ENCODE results near the gene KCNT1.

Gene KCNT1

GRCh38 chr9:135816651-135816970 is 114.6 kb downstream of the KCNT1 start:
- no peak overlapping the region for H4K8ac ChIP-seq (ENCODE audit: low read depth, low read length)
- H3K4me3 ChIP-seq (ENCODE audit: low read length in 2 of 2): no peak overlapping the region
- no peak overlapping the region for H3K27ac ChIP-seq (replicated peaks; ENCODE audit: low read length)
- H3K4me2 ChIP-seq (ENCODE audit: insufficient read depth, low read length, poor library complexity, severe bottlenecking): no peak overlapping the region
- no peak overlapping the region for H3K23ac ChIP-seq (ENCODE audit: low read depth, low read length, poor library complexity)
- H3K36me3 ChIP-seq (replicated peaks in 1 of 2; ENCODE audit: control insufficient read depth in 2 of 2, insufficient read depth in 2 of 2, low read length in 2 of 2): peaks cover 82 to 99% of the 10 kb centered on the region in 2 donors
- WGBS, 2 donors (ENCODE audit: extremely low coverage in 2 of 2, insufficient read length in 2 of 2, insufficient replicate concordance in 1 of 2): no CpG with 5 or more reads among the region's 12 CpGs
- H2AK5ac ChIP-seq (ENCODE audit: low read depth, low read length): no peak overlapping the region
- DNase-seq (ENCODE audit: low spot score): no peak
- no peak overlapping the region for H2AFZ ChIP-seq (ENCODE audit: low read length)
- H3K79me1 ChIP-seq (ENCODE audit: low read depth, low read length): peaks cover 4% of the 10 kb centered on the region
- H2BK15ac ChIP-seq (ENCODE audit: low read length): no peak overlapping the region
- H2BK12ac ChIP-seq (ENCODE audit: low read length): no peak overlapping the region
- no peaks in the 10 kb centered on the region for H3K4me1 ChIP-seq (ENCODE audit: control insufficient read depth in 2 of 2, insufficient read depth in 1 of 2, low read depth in 1 of 2, low read length in 2 of 2)
- H3K14ac ChIP-seq (ENCODE audit: low read length): no peak overlapping the region
- no peak overlapping the region for H3K9ac ChIP-seq (ENCODE audit: low read depth, low read length, poor library complexity)
- no peak overlapping the region for H3K18ac ChIP-seq (ENCODE audit: low read length)
- H2BK120ac ChIP-seq (ENCODE audit: low read depth, low read length): no peak overlapping the region
- H3K27me3 ChIP-seq (ENCODE audit: control insufficient read depth in 3 of 3, insufficient read depth in 3 of 3, low read depth in 1 of 3, low read length in 3 of 3): no peaks in the 10 kb centered on the region
- H3K9me3 ChIP-seq (replicated peaks in 1 of 2; ENCODE audit: control insufficient read depth in 2 of 2, insufficient read depth in 1 of 2, low read depth in 1 of 2, low read length in 2 of 2): peaks cover 0 to under 1% of the 10 kb centered on the region in 2 donors
- no peak overlapping the region for H2BK5ac ChIP-seq (ENCODE audit: low read length)
- H4K91ac ChIP-seq (ENCODE audit: low read depth, low read length, poor library complexity): no peak overlapping the region
- no peak overlapping the region for H3K4ac ChIP-seq (ENCODE audit: low read length)

- no peak overlapping the region for H2AK5ac ChIP-seq (ENCODE audit: low read depth, low read length)
- no peaks in the 10 kb centered on the region for H3K4me1 ChIP-seq (ENCODE audit: control insufficient read depth in 2 of 2, insufficient read depth in 1 of 2, low read depth in 1 of 2, low read length in 2 of 2)
- H4K8ac ChIP-seq (ENCODE audit: low read depth, low read length): no peak overlapping the region
- no peak for DNase-seq (ENCODE audit: low spot score)
- H2BK120ac ChIP-seq (ENCODE audit: low read depth, low read length): no peak overlapping the region
- H3K23ac ChIP-seq (ENCODE audit: low read depth, low read length, poor library complexity): peak overlapping the region; percentile 20
- H3K36me3 ChIP-seq (replicated peaks in 1 of 2; ENCODE audit: control insufficient read depth in 2 of 2, insufficient read depth in 2 of 2, low read length in 2 of 2): peaks cover 86 to 99% of the 10 kb centered on the region in 2 donors
- no peak overlapping the region for H2BK15ac ChIP-seq (ENCODE audit: low read length)
- peak overlapping the region; percentile 43 for H2BK5ac ChIP-seq (ENCODE audit: low read length)
- no CpG with 5 or more reads among the region's 66 CpGs for WGBS, 2 donors (ENCODE audit: extremely low coverage in 2 of 2, insufficient read length in 2 of 2, insufficient replicate concordance in 1 of 2)
- H3K27ac ChIP-seq (replicated peaks; ENCODE audit: low read length): no peak overlapping the region
- H3K4me3 ChIP-seq (ENCODE audit: low read length in 2 of 2): no peak overlapping the region
- H3K79me1 ChIP-seq (ENCODE audit: low read depth, low read length): peaks cover 4% of the 10 kb centered on the region
- peak overlapping the region; percentile 22 for H3K18ac ChIP-seq (ENCODE audit: low read length)
- no peaks in the 10 kb centered on the region for H3K27me3 ChIP-seq (ENCODE audit: control insufficient read depth in 3 of 3, insufficient read depth in 3 of 3, low read depth in 1 of 3, low read length in 3 of 3)
- H3K4ac ChIP-seq (ENCODE audit: low read length): no peak overlapping the region
- H3K4me2 ChIP-seq (ENCODE audit: insufficient read depth, low read length, poor library complexity, severe bottlenecking): no peak overlapping the region
- no peak overlapping the region for H2AFZ ChIP-seq (ENCODE audit: low read length)
- no peaks in the 10 kb centered on the region for H3K9me3 ChIP-seq (replicated peaks in 1 of 2; ENCODE audit: control insufficient read depth in 2 of 2, insufficient read depth in 1 of 2, low read depth in 1 of 2, low read length in 2 of 2)
- no peak overlapping the region for H3K9ac ChIP-seq (ENCODE audit: low read depth, low read length, poor library complexity)
- no peak overlapping the region for H3K14ac ChIP-seq (ENCODE audit: low read length)
- no peak overlapping the region for H4K91ac ChIP-seq (ENCODE audit: low read depth, low read length, poor library complexity)
- H2BK12ac ChIP-seq (ENCODE audit: low read length): no peak overlapping the region
Measured at GRCh38 chr9:135817951-135818717, 116.1 kb downstream of the KCNT1 start.

- Histone ChIP-seq H3K4ac (ENCODE audit: low read length) (no peak overlapping the region), H2BK120ac (ENCODE audit: low read depth, low read length) (no peak overlapping the region), H4K91ac (ENCODE audit: low read depth, low read length, poor library complexity) (no peak overlapping the region), H3K4me1 (ENCODE audit: control insufficient read depth in 2 of 2, insufficient read depth in 1 of 2, low read depth in 1 of 2, low read length in 2 of 2) (no peaks in the 10 kb centered on the region), H3K27ac (replicated peaks; ENCODE audit: low read length) (no peak overlapping the region), H3K14ac (ENCODE audit: low read length) (no peak overlapping the region), H3K4me2 (ENCODE audit: insufficient read depth, low read length, poor library complexity, severe bottlenecking) (no peak overlapping the region), H2BK5ac (ENCODE audit: low read length) (peak overlapping the region; percentile 43), H2AK5ac (ENCODE audit: low read depth, low read length) (no peak overlapping the region), H3K27me3 (ENCODE audit: control insufficient read depth in 3 of 3, insufficient read depth in 3 of 3, low read depth in 1 of 3, low read length in 3 of 3) (no peaks in the 10 kb centered on the region), H3K4me3 (ENCODE audit: low read length in 2 of 2) (no peak overlapping the region), H2AFZ (ENCODE audit: low read length) (no peak overlapping the region), H3K9me3 (replicated peaks in 1 of 2; ENCODE audit: control insufficient read depth in 2 of 2, insufficient read depth in 1 of 2, low read depth in 1 of 2, low read length in 2 of 2) (no peaks in the 10 kb centered on the region), H3K79me1 (ENCODE audit: low read depth, low read length) (peaks cover 4% of the 10 kb centered on the region), H2BK15ac (ENCODE audit: low read length) (no peak overlapping the region), H3K36me3 (replicated peaks in 1 of 2; ENCODE audit: control insufficient read depth in 2 of 2, insufficient read depth in 2 of 2, low read length in 2 of 2) (peaks cover 85 to 99% of the 10 kb centered on the region in 2 donors), H2BK12ac (ENCODE audit: low read length) (no peak overlapping the region), H3K9ac (ENCODE audit: low read depth, low read length, poor library complexity) (no peak overlapping the region), H3K18ac (ENCODE audit: low read length) (peak overlapping the region; percentile 22), H4K8ac (ENCODE audit: low read depth, low read length) (no peak overlapping the region), H3K23ac (ENCODE audit: low read depth, low read length, poor library complexity) (peak overlapping the region; percentile 20)
- WGBS, 2 donors (ENCODE audit: extremely low coverage in 2 of 2, insufficient read length in 2 of 2, insufficient replicate concordance in 1 of 2): no CpG with 5 or more reads among the region's 43 CpGs
- DNase-seq (ENCODE audit: low spot score): no peak
Measured at GRCh38 chr9:135818718-135819475, 116.9 kb downstream of the KCNT1 start.

- H3K14ac ChIP-seq (ENCODE audit: low read length): no peak overlapping the region
- H3K23ac ChIP-seq (ENCODE audit: low read depth, low read length, poor library complexity): no peak overlapping the region
- no peaks in the 10 kb centered on the region for H3K27me3 ChIP-seq (ENCODE audit: control insufficient read depth in 3 of 3, insufficient read depth in 3 of 3, low read depth in 1 of 3, low read length in 3 of 3)
- no peaks in the 10 kb centered on the region for H3K9me3 ChIP-seq (replicated peaks in 1 of 2; ENCODE audit: control insufficient read depth in 2 of 2, insufficient read depth in 1 of 2, low read depth in 1 of 2, low read length in 2 of 2)
- no peak overlapping the region for H2AK5ac ChIP-seq (ENCODE audit: low read depth, low read length)
- no peak overlapping the region for H3K9ac ChIP-seq (ENCODE audit: low read depth, low read length, poor library complexity)
- no peak overlapping the region for H3K4me3 ChIP-seq (ENCODE audit: low read length in 2 of 2)
- no peak overlapping the region for H3K4ac ChIP-seq (ENCODE audit: low read length)
- no peak overlapping the region for H2BK120ac ChIP-seq (ENCODE audit: low read depth, low read length)
- peaks cover 6% of the 10 kb centered on the region for H3K79me1 ChIP-seq (ENCODE audit: low read depth, low read length)
- no peak overlapping the region for H3K18ac ChIP-seq (ENCODE audit: low read length)
- no peak overlapping the region for H4K8ac ChIP-seq (ENCODE audit: low read depth, low read length)
- no peak overlapping the region for H2BK5ac ChIP-seq (ENCODE audit: low read length)
- H4K91ac ChIP-seq (ENCODE audit: low read depth, low read length, poor library complexity): no peak overlapping the region
- whole genome bisulfite sequencing, 2 donors (ENCODE audit: extremely low coverage in 2 of 2, insufficient read length in 2 of 2, insufficient replicate concordance in 1 of 2): no CpG with 5 or more reads among the region's 13 CpGs
- no peak overlapping the region for H3K4me2 ChIP-seq (ENCODE audit: insufficient read depth, low read length, poor library complexity, severe bottlenecking)
- H2AFZ ChIP-seq (ENCODE audit: low read length): no peak overlapping the region
- H3K4me1 ChIP-seq (ENCODE audit: control insufficient read depth in 2 of 2, insufficient read depth in 1 of 2, low read depth in 1 of 2, low read length in 2 of 2): no peaks in the 10 kb centered on the region
- H2BK15ac ChIP-seq (ENCODE audit: low read length): no peak overlapping the region
- H2BK12ac ChIP-seq (ENCODE audit: low read length): no peak overlapping the region
- H3K27ac ChIP-seq (replicated peaks; ENCODE audit: low read length): no peak overlapping the region
- DNase-seq (ENCODE audit: low spot score): no peak
- H3K36me3 ChIP-seq (replicated peaks in 1 of 2; ENCODE audit: control insufficient read depth in 2 of 2, insufficient read depth in 2 of 2, low read length in 2 of 2): peaks cover 80 to 99% of the 10 kb centered on the region in 2 donors
Measured at GRCh38 chr9:135819905-135820304, 117.9 kb downstream of the KCNT1 start.
